Transverse colon (tissue), 3 donors: ENCODE measurements around the gene GABRG2.

Source experiments
- CTCF ChIP-seq, 5 experiments: fragments of 200-600 bp in 3 of 5; fragments of 450-650 bp in 2 of 5; sonication (generic) in 3 of 5; IDR thresholded peaks; 1 replicate in 2 of 5; 2 replicates in 3 of 5; pipeline ENCODE4 v1.5.1; 2016 to 2017; ENCODE audit warnings: antibody characterized with exemption in 5 of 5, inconsistent platforms in 3 of 5, mild to moderate bottlenecking in 2 of 5, moderate library complexity in 1 of 5
- POLR2A ChIP-seq: fragments of 450-650 bp; IDR thresholded peaks from one replicate; pipeline ENCODE4 v1.6.1; 2016; ENCODE audit warnings: antibody characterized with exemption, mild to moderate bottlenecking, moderate library complexity

- TF ChIP-seq CTCF (IDR thresholded peaks at IDR 0.05) = no peak
- TF ChIP-seq POLR2A = no peak
Observed at GRCh38 chr5:162132348-162132747, 64.8 kb downstream of the GABRG2 start.
